Smooth muscle cell (in vitro differentiated cells): ENCODE data around the gene AP3B1. TPM values are rescaled to one million over a fixed set of nuclear protein-coding genes. Genes with fewer than 3 reads are reported as not detected.

Experiments
- DNase-seq: peaks from one replicate; lab custom pipeline; 2025; ENCODE audit not compliant: unreplicated experiment; lab: John Stamatoyannopoulos, UW
- H2AFZ ChIP-seq: fragments of 200-600 bp; sonication (generic); 2 replicates; pipeline ENCODE4 v1.6.0; 2016; ENCODE audit warnings: antibody characterized with exemption, low read depth, mild to moderate bottlenecking
- H3F3A ChIP-seq: fragments of 200-600 bp; sonication (generic); 2 replicates; pipeline ENCODE4 v1.6.0; 2017; ENCODE audit warnings: antibody characterized with exemption, low read depth
- H3K27ac ChIP-seq: fragments of 200-600 bp; sonication (generic); 2 replicates; pipeline ENCODE4 v1.5.1; 2016; ENCODE audit warnings: low read depth, mild to moderate bottlenecking
- H3K27me3 ChIP-seq: fragments of 200-600 bp; sonication (generic); 2 replicates; pipeline ENCODE4 v1.6.1; 2016; ENCODE audit warnings: low read depth, mild to moderate bottlenecking
- H3K36me3 ChIP-seq: fragments of 200-600 bp; sonication (generic); 2 replicates; pipeline ENCODE4 v1.5.1; 2016; ENCODE audit warnings: low read depth
- H3K4me1 ChIP-seq: fragments of 200-600 bp; sonication (generic); 2 replicates; pipeline ENCODE4 v1.5.1; 2016; ENCODE audit warnings: low read depth
- H3K4me2 ChIP-seq: fragments of 200-600 bp; sonication (generic); 2 replicates; pipeline ENCODE4 v1.6.0; 2016; ENCODE audit warnings: mild to moderate bottlenecking
- H3K4me3 ChIP-seq: fragments of 200-600 bp; sonication (generic); 2 replicates; pipeline ENCODE4 v1.5.1; 2016; ENCODE audit warnings: mild to moderate bottlenecking
- H3K79me2 ChIP-seq: fragments of 200-600 bp; sonication (generic); 2 replicates; pipeline ENCODE4 v1.6.0; 2016; ENCODE audit warnings: low read depth, mild to moderate bottlenecking
- H3K9ac ChIP-seq: fragments of 200-600 bp; sonication (generic); 2 replicates; pipeline ENCODE4 v1.6.0; 2016; ENCODE audit warnings: low read depth
- H3K9me3 ChIP-seq: fragments of 200-600 bp; sonication (generic); replicated peaks from 2 replicates; pipeline ENCODE4 v1.5.1; 2016; ENCODE audit warnings: low read depth
- H4K20me1 ChIP-seq: fragments of 200-600 bp; sonication (generic); 2 replicates; pipeline ENCODE4 v1.6.0; 2016; ENCODE audit warnings: low read depth
- WGBS: methylation state at CpG from one replicate; pipeline ENCODE4 v1.1.7; 2016; ENCODE audit warnings: low lambda C conversion rate; 5-methylcytosine and 5-hydroxymethylcytosine counted together
- polyA plus RNA-seq: library from polyadenylated mRNA; unstranded; fragments of >200 nt; fragmentation: Nextera tagmentation; extraction: Ambion mirVana; gene quantifications from 2 replicates; pipeline ENCODE4 v1.2.1, GENCODE V29; 2016
- total RNA-seq: library from RNA; depleted of rRNA; stranded (reverse); fragments of >200 nt; gene quantifications from 2 replicates; pipeline ENCODE4 v1.2.3, GENCODE V29; 2014
- TF ChIP-seq, protein P1 (sequence below): fragments of 200-600 bp; sonication (generic); IDR thresholded peaks from 2 replicates; pipeline ENCODE4 v1.5.1; 2017; ENCODE audit warnings: borderline replicate concordance, mild to moderate bottlenecking, antibody characterized with exemption; ENCODE audit not compliant: insufficient read depth, poor library complexity, severe bottlenecking

AP3B1 gene
- total and polyA plus RNA-seq, 2 experiments from 2014 or later = 36.9 to 76.3 TPM

DNA sequence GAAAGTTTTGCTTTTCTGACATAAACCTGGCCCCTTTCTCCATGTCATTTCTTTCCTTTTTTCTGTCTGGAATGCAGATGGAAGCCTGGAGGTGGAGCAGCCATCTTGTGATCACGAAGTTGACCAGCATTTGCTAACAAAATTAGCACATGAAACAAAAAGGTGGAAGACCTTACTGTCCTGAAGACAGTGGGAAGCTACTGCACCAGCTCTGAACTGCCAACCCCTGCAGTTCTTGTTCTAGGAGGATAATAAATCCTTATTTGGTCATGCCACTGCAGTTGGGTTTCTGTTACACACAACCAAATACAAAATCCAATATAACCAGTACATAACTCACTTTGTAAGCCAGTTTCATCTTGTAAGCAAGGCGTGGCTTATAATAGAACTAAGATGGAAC, 269.0 kb downstream of the AP3B1 start:
- TF ChIP-seq, protein P1, sequence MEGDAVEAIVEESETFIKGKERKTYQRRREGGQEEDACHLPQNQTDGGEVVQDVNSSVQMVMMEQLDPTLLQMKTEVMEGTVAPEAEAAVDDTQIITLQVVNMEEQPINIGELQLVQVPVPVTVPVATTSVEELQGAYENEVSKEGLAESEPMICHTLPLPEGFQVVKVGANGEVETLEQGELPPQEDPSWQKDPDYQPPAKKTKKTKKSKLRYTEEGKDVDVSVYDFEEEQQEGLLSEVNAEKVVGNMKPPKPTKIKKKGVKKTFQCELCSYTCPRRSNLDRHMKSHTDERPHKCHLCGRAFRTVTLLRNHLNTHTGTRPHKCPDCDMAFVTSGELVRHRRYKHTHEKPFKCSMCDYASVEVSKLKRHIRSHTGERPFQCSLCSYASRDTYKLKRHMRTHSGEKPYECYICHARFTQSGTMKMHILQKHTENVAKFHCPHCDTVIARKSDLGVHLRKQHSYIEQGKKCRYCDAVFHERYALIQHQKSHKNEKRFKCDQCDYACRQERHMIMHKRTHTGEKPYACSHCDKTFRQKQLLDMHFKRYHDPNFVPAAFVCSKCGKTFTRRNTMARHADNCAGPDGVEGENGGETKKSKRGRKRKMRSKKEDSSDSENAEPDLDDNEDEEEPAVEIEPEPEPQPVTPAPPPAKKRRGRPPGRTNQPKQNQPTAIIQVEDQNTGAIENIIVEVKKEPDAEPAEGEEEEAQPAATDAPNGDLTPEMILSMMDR = no peak
- no peaks in the 10 kb centered on the region for H3K9me3 ChIP-seq

DNA sequence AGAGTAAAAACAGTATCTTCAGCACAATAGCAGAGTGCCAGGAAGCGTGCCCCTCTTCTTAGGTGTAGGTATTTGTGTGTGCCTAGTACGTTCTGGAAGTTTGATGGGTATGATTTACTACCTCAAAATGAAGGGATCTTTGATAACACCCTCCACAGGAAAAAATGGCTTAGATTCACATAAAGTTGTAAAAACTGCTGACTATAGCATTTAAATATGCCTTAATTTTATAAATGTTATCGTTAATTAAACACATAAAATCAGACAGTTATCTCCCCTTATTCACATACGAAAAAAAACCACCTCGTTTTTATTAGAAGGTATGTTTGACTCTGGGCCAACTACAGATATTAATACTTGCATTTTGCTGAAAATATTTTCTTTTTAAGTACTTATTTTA, 274.8 kb downstream of the AP3B1 start:
- Histone ChIP-seq H3K4me1 (peaks cover 33% of the 10 kb centered on the region), H3K27me3 (no peaks in the 10 kb centered on the region), H3K4me3 (no peak overlapping the region), H3K9me3 (no peaks in the 10 kb centered on the region), H3K79me2 (no peaks in the 10 kb centered on the region), H3K36me3 (no peaks in the 10 kb centered on the region), H3F3A (no peaks in the 10 kb centered on the region), H3K9ac (no peak overlapping the region), H4K20me1 (no peaks in the 10 kb centered on the region), H3K4me2 (no peak overlapping the region), H3K27ac (no peak overlapping the region), H2AFZ (no peak overlapping the region)
- DNase-seq = no peak
- whole genome bisulfite sequencing = 94% methylated on average over 5 of the region's 5 CpGs
- TF ChIP-seq, protein P1 = no peak

More for the DNA sequence above, 269.0 kb downstream of the AP3B1 start:
- H3K36me3 ChIP-seq = no peaks in the 10 kb centered on the region
- H3K9ac ChIP-seq = no peak overlapping the region
- H4K20me1 ChIP-seq = no peaks in the 10 kb centered on the region
- no peaks in the 10 kb centered on the region for H3F3A ChIP-seq
- H3K4me3 ChIP-seq = no peak overlapping the region
- WGBS = 67% methylated on average over 2 of the region's 2 CpGs
- no peaks in the 10 kb centered on the region for H3K79me2 ChIP-seq
- H2AFZ ChIP-seq = no peak overlapping the region
- H3K27me3 ChIP-seq = no peaks in the 10 kb centered on the region
- no peak for DNase-seq
- H3K4me1 ChIP-seq = no peaks in the 10 kb centered on the region
- H3K27ac ChIP-seq = no peak overlapping the region
- no peak overlapping the region for H3K4me2 ChIP-seq

DNA sequence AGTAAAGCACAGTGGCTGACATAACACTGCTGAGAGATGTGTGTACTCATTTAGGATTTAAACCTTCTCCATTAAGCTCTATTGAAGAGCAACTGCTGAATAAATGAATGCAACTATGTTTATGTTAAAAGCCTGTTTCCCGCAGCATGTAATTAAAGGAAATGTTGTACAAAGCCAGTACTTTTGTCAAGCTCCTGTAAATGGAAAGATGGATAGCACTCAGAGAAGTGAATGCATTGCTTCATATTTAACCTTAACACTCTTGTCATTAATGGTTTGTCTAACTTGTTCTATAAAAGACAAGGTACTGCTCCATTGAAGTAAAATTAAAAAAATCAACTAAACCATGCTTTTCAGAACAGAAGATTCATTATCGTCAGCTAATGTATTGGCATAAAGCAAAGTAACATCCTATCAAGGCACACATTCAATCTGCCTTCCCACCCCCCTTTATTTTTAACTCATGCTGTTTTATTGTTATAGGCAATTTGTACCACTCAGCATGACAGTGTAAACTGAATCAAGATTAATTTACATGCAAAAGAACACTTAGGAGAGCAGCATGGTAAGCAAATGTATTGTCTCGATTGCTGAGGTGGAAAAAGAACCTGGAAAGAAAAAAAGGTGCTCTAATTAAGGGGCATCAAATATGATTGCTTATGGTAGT, 277.5 kb downstream of the AP3B1 start:
- no peaks in the 10 kb centered on the region for H3K79me2 ChIP-seq
- WGBS = 56% methylated on average over 3 of the region's 3 CpGs
- no peak overlapping the region for H2AFZ ChIP-seq
- no peaks in the 10 kb centered on the region for H3K27me3 ChIP-seq
- H3K36me3 ChIP-seq = no peaks in the 10 kb centered on the region
- no peaks in the 10 kb centered on the region for H3K9me3 ChIP-seq
- no peak overlapping the region for H3K9ac ChIP-seq
- TF ChIP-seq, protein P1 = no peak
- H3K4me1 ChIP-seq = peaks cover 35% of the 10 kb centered on the region
- H3K4me2 ChIP-seq = no peak overlapping the region
- no peak overlapping the region for H3K27ac ChIP-seq
- no peak overlapping the region for H3K4me3 ChIP-seq
- no peaks in the 10 kb centered on the region for H3F3A ChIP-seq
- DNase-seq = no peak
- H4K20me1 ChIP-seq = no peaks in the 10 kb centered on the region

DNA sequence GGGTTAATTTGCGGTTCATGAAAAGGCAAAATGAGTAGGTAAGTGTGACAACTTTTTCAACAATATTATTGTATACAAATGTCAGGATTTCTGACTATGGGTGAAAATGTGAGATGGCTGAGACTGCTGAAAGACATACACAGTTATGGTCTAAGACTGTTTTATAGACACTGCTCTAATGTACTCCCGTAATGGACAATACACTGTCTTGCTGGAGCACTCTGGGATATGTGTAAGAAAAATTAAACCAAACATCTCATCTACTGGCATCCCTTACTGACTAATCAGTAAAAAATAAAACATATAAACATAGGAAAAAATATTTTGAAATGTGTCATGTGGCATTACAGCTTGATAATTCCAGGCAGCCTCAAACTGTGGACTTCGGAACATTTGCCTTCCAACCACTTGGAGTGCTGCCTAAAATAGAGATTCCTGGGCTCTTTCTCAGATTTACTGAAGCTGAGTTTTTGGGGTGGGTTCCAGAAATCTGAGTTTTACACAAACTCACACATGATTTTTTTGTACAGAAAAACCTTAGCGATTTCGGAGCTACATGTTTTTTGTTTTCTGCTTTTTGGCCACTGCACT, 284.5 kb downstream of the AP3B1 start:
- no peak for DNase-seq
- Histone ChIP-seq H3K36me3 (no peaks in the 10 kb centered on the region), H4K20me1 (no peaks in the 10 kb centered on the region), H3K4me1 (peaks cover 19% of the 10 kb centered on the region), H3K4me3 (no peak overlapping the region), H3K4me2 (no peak overlapping the region), H3K9ac (no peak overlapping the region), H2AFZ (no peak overlapping the region), H3K79me2 (no peaks in the 10 kb centered on the region), H3K9me3 (no peaks in the 10 kb centered on the region), H3K27ac (no peak overlapping the region), H3K27me3 (no peaks in the 10 kb centered on the region), H3F3A (no peaks in the 10 kb centered on the region)
- WGBS = 93% methylated on average over 5 of the region's 5 CpGs
- TF ChIP-seq, protein P1 = no peak
